B cell (primary cell): ENCODE data around the gene PEDS1.

ENCODE experiments used
- EZH2 ChIP-seq: IDR thresholded peaks from 2 replicates; pipeline ENCODE4 v1.6.1; 2012; ENCODE audit warnings: borderline replicate concordance, low read depth, mild to moderate bottlenecking, moderate library complexity, low read length; ENCODE audit not compliant: insufficient read depth, poor library complexity, severe bottlenecking
- TF ChIP-seq, protein P1 (sequence below): fragments of 200-600 bp; IDR thresholded peaks from one replicate; pipeline ENCODE4 v1.8.0; 2022; ENCODE audit warnings: antibody characterized with exemption, mild to moderate bottlenecking

GRCh38 chr20:50197463-50198179 lies 44.1 kb upstream of the PEDS1 start:
- no peak for TF ChIP-seq EZH2
- TF ChIP-seq, protein P1, sequence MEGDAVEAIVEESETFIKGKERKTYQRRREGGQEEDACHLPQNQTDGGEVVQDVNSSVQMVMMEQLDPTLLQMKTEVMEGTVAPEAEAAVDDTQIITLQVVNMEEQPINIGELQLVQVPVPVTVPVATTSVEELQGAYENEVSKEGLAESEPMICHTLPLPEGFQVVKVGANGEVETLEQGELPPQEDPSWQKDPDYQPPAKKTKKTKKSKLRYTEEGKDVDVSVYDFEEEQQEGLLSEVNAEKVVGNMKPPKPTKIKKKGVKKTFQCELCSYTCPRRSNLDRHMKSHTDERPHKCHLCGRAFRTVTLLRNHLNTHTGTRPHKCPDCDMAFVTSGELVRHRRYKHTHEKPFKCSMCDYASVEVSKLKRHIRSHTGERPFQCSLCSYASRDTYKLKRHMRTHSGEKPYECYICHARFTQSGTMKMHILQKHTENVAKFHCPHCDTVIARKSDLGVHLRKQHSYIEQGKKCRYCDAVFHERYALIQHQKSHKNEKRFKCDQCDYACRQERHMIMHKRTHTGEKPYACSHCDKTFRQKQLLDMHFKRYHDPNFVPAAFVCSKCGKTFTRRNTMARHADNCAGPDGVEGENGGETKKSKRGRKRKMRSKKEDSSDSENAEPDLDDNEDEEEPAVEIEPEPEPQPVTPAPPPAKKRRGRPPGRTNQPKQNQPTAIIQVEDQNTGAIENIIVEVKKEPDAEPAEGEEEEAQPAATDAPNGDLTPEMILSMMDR = no peak
